ENCODE results near the gene MME.

Gene MME

DNA sequence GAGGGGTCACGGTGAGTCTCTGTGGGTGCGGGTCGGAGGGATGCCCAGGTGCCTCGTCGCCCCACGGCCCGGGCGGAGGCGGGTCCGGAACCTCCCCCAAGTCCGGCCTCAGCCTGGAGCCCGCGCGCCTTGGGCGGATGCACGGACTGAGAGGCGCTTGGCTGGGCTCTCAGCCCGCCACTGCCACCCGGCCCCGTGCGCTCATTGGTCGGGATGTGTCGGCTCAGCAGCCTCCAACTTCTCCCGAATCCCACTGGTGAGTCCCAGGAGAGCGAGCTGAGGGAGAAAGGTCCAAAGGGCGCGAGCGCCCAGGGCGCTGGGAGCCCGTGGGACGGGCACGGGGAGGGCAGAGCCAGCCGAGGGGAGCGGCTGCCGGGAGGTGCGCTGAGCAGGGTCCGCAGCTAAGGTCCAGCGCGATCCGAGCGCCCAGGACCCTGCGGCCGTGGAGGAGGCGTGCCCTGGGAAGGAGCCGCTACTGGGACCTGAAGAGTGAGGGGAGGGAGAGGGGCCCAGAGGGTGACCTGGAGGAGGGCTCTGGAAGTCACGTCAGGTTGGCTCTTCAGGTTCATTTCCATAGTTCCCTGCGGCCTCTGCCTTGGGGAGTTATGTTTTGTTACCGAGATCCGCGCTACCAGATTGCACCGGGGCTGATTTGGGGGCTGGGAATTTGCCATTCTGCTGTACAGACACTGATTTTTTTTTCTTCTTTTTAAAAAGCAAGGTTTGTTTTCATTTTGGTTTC, at the start of gene MME:
TSS of gene MME (plus strand) at position 574 of the 742 bp plus-strand sequence. CDS start 3,849 bp downstream, outside the sequence.
- no peak for DNase-seq
- H3K27ac ChIP-seq = no peak within 1 kb of the TSS

DNA sequence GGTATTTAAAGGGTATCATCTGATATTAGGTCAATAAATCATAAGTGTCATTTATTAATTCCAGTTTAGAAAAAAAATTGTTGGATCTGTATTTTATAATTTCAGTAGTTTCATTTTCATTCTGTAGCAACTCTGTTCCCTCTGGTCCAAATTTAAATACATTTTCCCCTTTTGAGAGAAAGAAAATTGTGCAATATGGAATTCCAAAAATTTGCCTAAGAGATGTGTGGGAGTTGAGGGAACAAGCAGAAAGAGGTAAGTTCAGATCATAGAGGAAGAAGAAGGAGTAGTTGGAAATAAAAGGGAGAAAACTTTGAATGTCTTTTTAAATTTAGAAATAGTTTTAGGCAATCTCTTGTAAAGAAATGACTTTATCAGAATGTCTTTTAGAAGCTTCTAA, 48.9 kb upstream of the MME start:
- intact Hi-C loops (cut with DNase I; ENCODE audit: low total_unique reads) = no loop called here
- Histone ChIP-seq H3K36me3 (no peaks in the 10 kb centered on the region), H3K9me3 (no peaks in the 10 kb centered on the region), H3K27ac (no peak overlapping the region), H3K4me1 (no peaks in the 10 kb centered on the region), H3K4me3 (no peak overlapping the region), H3K27me3 (no peaks in the 10 kb centered on the region)
- TF ChIP-seq, protein P1, sequence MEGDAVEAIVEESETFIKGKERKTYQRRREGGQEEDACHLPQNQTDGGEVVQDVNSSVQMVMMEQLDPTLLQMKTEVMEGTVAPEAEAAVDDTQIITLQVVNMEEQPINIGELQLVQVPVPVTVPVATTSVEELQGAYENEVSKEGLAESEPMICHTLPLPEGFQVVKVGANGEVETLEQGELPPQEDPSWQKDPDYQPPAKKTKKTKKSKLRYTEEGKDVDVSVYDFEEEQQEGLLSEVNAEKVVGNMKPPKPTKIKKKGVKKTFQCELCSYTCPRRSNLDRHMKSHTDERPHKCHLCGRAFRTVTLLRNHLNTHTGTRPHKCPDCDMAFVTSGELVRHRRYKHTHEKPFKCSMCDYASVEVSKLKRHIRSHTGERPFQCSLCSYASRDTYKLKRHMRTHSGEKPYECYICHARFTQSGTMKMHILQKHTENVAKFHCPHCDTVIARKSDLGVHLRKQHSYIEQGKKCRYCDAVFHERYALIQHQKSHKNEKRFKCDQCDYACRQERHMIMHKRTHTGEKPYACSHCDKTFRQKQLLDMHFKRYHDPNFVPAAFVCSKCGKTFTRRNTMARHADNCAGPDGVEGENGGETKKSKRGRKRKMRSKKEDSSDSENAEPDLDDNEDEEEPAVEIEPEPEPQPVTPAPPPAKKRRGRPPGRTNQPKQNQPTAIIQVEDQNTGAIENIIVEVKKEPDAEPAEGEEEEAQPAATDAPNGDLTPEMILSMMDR (IDR thresholded peaks at IDR 0.05) = no peak
- no peak for DNase-seq

More for the DNA sequence above, at the start of gene MME:
- TF ChIP-seq, protein P1 (IDR thresholded peaks at IDR 0.05) = no peak
- Histone ChIP-seq H3K9me3 (no peaks in the 10 kb centered on the region), H3K36me3 (no peaks in the 10 kb centered on the region), H3K27me3 (peaks cover 0 to 17% of the 10 kb centered on the region in 2 donors), H3K4me3 (peak within 1 kb of the TSS; percentile 42 to 51), H3K4me1 (peaks cover 0 to 22% (median 14%) of the 10 kb centered on the region in 4 donors)
- intact Hi-C loops (cut with DNase I; ENCODE audit: low total_unique reads) = no loop called here

DNA sequence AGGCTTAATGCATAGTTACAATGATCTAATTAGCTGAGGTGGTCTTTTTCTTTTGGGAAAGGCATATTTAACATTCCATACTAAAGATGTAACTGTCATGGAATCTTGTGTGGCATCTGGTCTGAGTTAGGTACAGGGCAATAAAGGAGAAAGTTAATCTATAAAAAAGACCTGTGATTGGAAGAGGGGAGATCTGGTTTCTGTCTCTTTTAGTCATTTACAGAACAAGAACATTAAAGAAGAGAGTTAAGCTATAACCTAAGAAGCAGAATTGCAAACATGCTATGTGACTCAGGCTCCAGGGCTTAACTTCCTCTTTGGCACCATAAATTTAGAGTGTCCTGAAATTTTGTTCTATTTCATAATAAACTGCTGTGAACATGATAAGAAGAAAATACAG, 47.2 kb upstream of the MME start:
- H3K27ac ChIP-seq = no peak overlapping the region
- no peak for DNase-seq
- no peak overlapping the region for H3K4me3 ChIP-seq
- intact Hi-C loops (cut with DNase I; ENCODE audit: low total_unique reads) = no loop called here
- H3K9me3 ChIP-seq = no peaks in the 10 kb centered on the region
- H3K4me1 ChIP-seq = no peaks in the 10 kb centered on the region
- TF ChIP-seq, protein P1 (IDR thresholded peaks at IDR 0.05) = no peak
- H3K27me3 ChIP-seq = no peaks in the 10 kb centered on the region
- no peaks in the 10 kb centered on the region for H3K36me3 ChIP-seq

DNA sequence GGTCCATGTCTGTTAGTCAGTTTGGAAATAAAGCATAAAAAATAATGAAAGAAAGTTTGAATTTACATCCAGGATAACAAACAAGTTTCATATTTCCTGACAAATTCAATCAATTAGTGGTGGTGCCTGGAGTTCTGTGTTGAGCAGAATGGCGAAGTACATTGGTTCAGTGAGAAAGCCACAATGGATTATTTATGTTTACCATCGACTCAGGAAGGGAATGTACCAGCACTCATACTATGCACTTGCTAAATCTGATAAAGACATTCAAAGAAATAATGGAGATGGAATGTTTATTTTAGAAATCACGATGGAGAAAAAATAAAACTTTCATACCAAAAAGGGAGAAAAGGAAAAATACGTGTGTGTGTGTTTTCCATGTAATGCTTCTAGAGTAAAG, 45.3 kb upstream of the MME start:
- intact Hi-C loops (cut with DNase I; ENCODE audit: low total_unique reads) = no loop called here
- no peak overlapping the region for H3K27ac ChIP-seq
- no peaks in the 10 kb centered on the region for H3K9me3 ChIP-seq
- no peak overlapping the region for H3K4me3 ChIP-seq
- TF ChIP-seq, protein P1 (IDR thresholded peaks at IDR 0.05) = no peak
- no peak for DNase-seq
- no peaks in the 10 kb centered on the region for H3K36me3 ChIP-seq
- H3K27me3 ChIP-seq = no peaks in the 10 kb centered on the region
- H3K4me1 ChIP-seq = no peaks in the 10 kb centered on the region

DNA sequence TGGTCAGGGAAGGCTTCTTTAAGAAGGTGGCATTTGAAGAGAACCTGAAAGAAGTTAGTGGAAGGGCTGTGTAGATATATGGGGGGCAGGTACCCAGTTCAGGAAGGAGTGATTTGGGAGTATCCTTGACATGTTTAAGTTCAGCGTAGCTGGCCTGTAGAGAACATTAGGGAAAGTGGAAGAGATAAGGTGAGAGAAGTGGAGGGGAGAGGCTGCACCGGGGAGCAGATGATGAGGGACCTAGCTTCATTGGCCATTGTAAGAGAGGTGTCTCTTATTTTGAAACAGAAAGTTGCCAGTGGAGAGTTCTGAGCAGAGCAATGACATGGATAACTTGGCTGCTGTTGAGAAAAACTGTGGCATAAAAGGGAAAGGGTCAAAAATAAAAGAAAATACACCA, 44.6 kb upstream of the MME start:
- H3K4me3 ChIP-seq = no peak overlapping the region
- DNase-seq = no peak
- TF ChIP-seq, protein P1 (IDR thresholded peaks at IDR 0.05) = no peak
- H3K4me1 ChIP-seq = no peaks in the 10 kb centered on the region
- H3K27me3 ChIP-seq = no peaks in the 10 kb centered on the region
- no peak overlapping the region for H3K27ac ChIP-seq
- no peaks in the 10 kb centered on the region for H3K9me3 ChIP-seq
- intact Hi-C loops (cut with DNase I; ENCODE audit: low total_unique reads) = no loop called here
- no peaks in the 10 kb centered on the region for H3K36me3 ChIP-seq

Measured in tibial artery (tissue), 4 donors.